Caco-2 (cell line): ENCODE data around the gene TNNI2. TPM values are rescaled to one million over a fixed set of nuclear protein-coding genes. Genes with fewer than 3 reads are reported as not detected.
A peak's percentile ranks its signal among the peaks of the same experiment; 100 is the strongest.

Source experiments
- Bru-seq: library from RNA; stranded (reverse); fragments of 400-500 nt; gene quantifications from one replicate; lab custom pipeline; 2021; lab: Mats Ljungman, UMichigan
- BruChase-seq, 2 experiments: library from RNA; stranded (reverse); fragments of 400-500 nt; gene quantifications; one replicate each; lab custom pipeline; 2021; lab: Mats Ljungman, UMichigan
- BruUV-seq: library from RNA; stranded (reverse); fragments of 400-500 nt; replicated peaks from 2 replicates; lab custom pipeline; 2021; lab: Mats Ljungman, UMichigan
- CTCF ChIA-PET: fragments of 300-600 bp; sonication (Branson Sonifier 250); formaldehyde crosslinking; loops from one replicate; lab custom pipeline; 2022; ENCODE audit warnings: antibody characterized with exemption; lab: Charles Lee
- POLR2A ChIA-PET: fragments of 300-600 bp; sonication (Branson Sonifier 250); formaldehyde crosslinking; loops from one replicate; lab custom pipeline; 2022; ENCODE audit warnings: antibody characterized with exemption; lab: Charles Lee
- DNase-seq, 2 experiments: peaks; one replicate each; pipeline versions ENCODE4 v3.0.0 to v3.0.0-alpha.2; 2020 to 2022
- H3K27me3 ChIP-seq: replicated peaks from 2 replicates; pipeline ENCODE4 v1.6.0; 2011; ENCODE audit warnings: low read length; ENCODE audit not compliant: control insufficient read depth, insufficient read depth
- H3K36me3 ChIP-seq: 2 replicates; pipeline ENCODE4 v1.5.1; 2011; ENCODE audit warnings: low read length; ENCODE audit not compliant: control insufficient read depth, insufficient read depth
- H3K4me1 ChIP-seq: fragments of 250-450 bp; sonication (Bioruptor Pico); 2 replicates; pipeline ENCODE4 v1.5.1; 2020; ENCODE audit warnings: mild to moderate bottlenecking
- H3K4me3 ChIP-seq: 2 replicates; pipeline ENCODE4 v1.5.1; 2011; ENCODE audit warnings: low read depth, mild to moderate bottlenecking, control low read depth, low read length
- H3K9me3 ChIP-seq: fragments of 250-450 bp; sonication (Bioruptor Pico); 2 replicates; pipeline ENCODE4 v1.5.1; 2020; ENCODE audit warnings: mild to moderate bottlenecking, moderate library complexity
- H3K27ac Mint-ChIP-seq: one replicate; pipeline ENCODE4 v1.8.0; 2022; ENCODE audit warnings: mixed read lengths; ENCODE audit not compliant: unreplicated experiment
- H3K27me3 Mint-ChIP-seq: one replicate; pipeline ENCODE4 v1.8.0; 2022; ENCODE audit warnings: mixed read lengths; ENCODE audit not compliant: insufficient read depth, unreplicated experiment
- H3K36me3 Mint-ChIP-seq: one replicate; pipeline ENCODE4 v1.8.0; 2022; ENCODE audit warnings: mild to moderate bottlenecking, mixed read lengths; ENCODE audit not compliant: insufficient read depth, unreplicated experiment
- H3K4me1 Mint-ChIP-seq: one replicate; pipeline ENCODE4 v1.8.0; 2022; ENCODE audit warnings: low read depth, mixed read lengths; ENCODE audit not compliant: unreplicated experiment
- H3K4me3 Mint-ChIP-seq: one replicate; pipeline ENCODE4 v1.8.0; 2022; ENCODE audit warnings: mild to moderate bottlenecking, moderate library complexity, mixed read lengths; ENCODE audit not compliant: unreplicated experiment
- H3K9me3 Mint-ChIP-seq: one replicate; pipeline ENCODE4 v1.8.0; 2022; ENCODE audit warnings: mixed read lengths; ENCODE audit not compliant: unreplicated experiment
- CTCF ChIP-seq, 2 experiments: fragments of 200-600 bp in 1 of 2; IDR thresholded peaks; 1 replicate in 1 of 2; 2 replicates in 1 of 2; pipeline versions ENCODE4 v1.5.1 to v1.8.0; 2011 to 2022; ENCODE audit warnings: antibody characterized with exemption in 1 of 2, control low read depth in 1 of 2, inconsistent platforms in 1 of 2, low read depth in 1 of 2, low read length in 1 of 2, mild to moderate bottlenecking in 1 of 2, moderate library complexity in 1 of 2; ENCODE audit not compliant: insufficient read depth in 1 of 2, severe bottlenecking in 1 of 2, unreplicated experiment in 1 of 2
- intact Hi-C: fragments of 100-400 bp; cut with micrococcal nuclease; formaldehyde crosslinking; loops from one replicate; pipeline ENCODE4 v1.10.0; 2022; ENCODE audit not compliant: unreplicated experiment
- long read RNA-seq: library from polyadenylated mRNA; stranded (forward); transcript quantifications from one replicate; pipeline ENCODE4 v2.0.0, GENCODE V29; 2022
- total RNA-seq: library from RNA; stranded (reverse); gene quantifications from 2 replicates; pipeline ENCODE4 v1.2.3, GENCODE V29; 2022

TNNI2 gene
- 5.7 and 8.6 TPM in 2 replicates for total RNA-seq
- percentile 31 among the genes with signal in this experiment for Bru-seq, nascent RNA
- percentile 45 among the genes with signal in this experiment for BruChase-seq, experiment 1, labeled RNA remaining after a 2-hour chase
- BruChase-seq, experiment 2, labeled RNA remaining after a 6-hour chase = percentile 55 among the genes with signal in this experiment
- long read RNA-seq, partial matches to known transcripts = 1 of 6 reads
- long read RNA-seq, other reads (novel, unspliced or antisense) = 5 of 6 reads

GRCh38 chr11:1838426-1839144 lies at the start of gene TNNI2:
TSS of gene TNNI2 (plus strand) at chr11:1838981. CDS start at chr11:1839697, 716 bp downstream.
- Mint-ChIP-seq H3K27ac (no peak within 1 kb of the TSS), H3K27me3 (no peaks in the 10 kb centered on the region), H3K4me1 (peaks cover 10% of the 10 kb centered on the region), H3K36me3 (peaks cover 13% of the 10 kb centered on the region), H3K4me3 (no peak within 1 kb of the TSS), H3K9me3 (no peaks in the 10 kb centered on the region)
- ChIA-PET CTCF (interaction anchor here (0.6 kb wide), 2 partner anchors 10 kb away, joined by 3 read pairs; no protein-coding TSS in a partner anchor), POLR2A (interaction anchor here (0.7 kb wide), 1 partner anchor 318 kb away, joined by 3 read pairs; no protein-coding TSS in a partner anchor)
- no peak for TF ChIP-seq CTCF (IDR thresholded peaks at IDR 0.05; ENCODE audit: insufficient read depth in 1 of 2, low read depth in 1 of 2, low read length in 1 of 2, severe bottlenecking in 1 of 2, unreplicated experiment in 1 of 2)
- H3K4me3 ChIP-seq = no peak within 1 kb of the TSS
- intact Hi-C loops = no loop called here
- no peaks in the 10 kb centered on the region for H3K36me3 ChIP-seq
- H3K9me3 ChIP-seq = no peaks in the 10 kb centered on the region
- peaks cover 32% of the 10 kb centered on the region for H3K4me1 ChIP-seq
- BruUV-seq = no TSS peak
- DNase-seq = no peak
- H3K27me3 ChIP-seq = no peaks in the 10 kb centered on the region

- Histone ChIP-seq H3K9me3 (no peaks in the 10 kb centered on the region), H3K36me3 (no peaks in the 10 kb centered on the region), H3K27me3 (no peaks in the 10 kb centered on the region), H3K4me1 (no peaks in the 10 kb centered on the region), H3K4me3 (no peak overlapping the region)
- H3K36me3 Mint-ChIP-seq = no peaks in the 10 kb centered on the region
- TF ChIP-seq CTCF (IDR thresholded peaks at IDR 0.05; ENCODE audit: insufficient read depth in 1 of 2, low read depth in 1 of 2, low read length in 1 of 2, severe bottlenecking in 1 of 2, unreplicated experiment in 1 of 2) = no peak
- no TSS peak for BruUV-seq
- ChIA-PET CTCF (no interaction called here), POLR2A (no interaction called here)
- H3K4me3 Mint-ChIP-seq = no peak overlapping the region
- intact Hi-C loops = no loop called here
- peaks cover 9% of the 10 kb centered on the region for H3K9me3 Mint-ChIP-seq
- no peaks in the 10 kb centered on the region for H3K27me3 Mint-ChIP-seq
- no peak for DNase-seq
- H3K27ac Mint-ChIP-seq = peak overlapping the region; percentile 42
- H3K4me1 Mint-ChIP-seq = peaks cover 12% of the 10 kb centered on the region
Observed at GRCh38 chr11:1791912-1792311, 46.9 kb upstream of the TNNI2 start.

GRCh38 chr11:1792461-1792860 lies 46.3 kb upstream of the TNNI2 start:
- ChIA-PET CTCF (no interaction called here), POLR2A (no interaction called here)
- no peaks in the 10 kb centered on the region for H3K36me3 ChIP-seq
- H3K4me3 Mint-ChIP-seq = no peak overlapping the region
- H3K9me3 Mint-ChIP-seq = peaks cover 9% of the 10 kb centered on the region
- H3K36me3 Mint-ChIP-seq = no peaks in the 10 kb centered on the region
- no peak overlapping the region for H3K4me3 ChIP-seq
- no peak for DNase-seq
- TF ChIP-seq CTCF (IDR thresholded peaks at IDR 0.05; ENCODE audit: insufficient read depth in 1 of 2, low read depth in 1 of 2, low read length in 1 of 2, severe bottlenecking in 1 of 2, unreplicated experiment in 1 of 2) = no peak
- no peaks in the 10 kb centered on the region for H3K9me3 ChIP-seq
- no peaks in the 10 kb centered on the region for H3K27me3 ChIP-seq
- BruUV-seq = no TSS peak
- no peaks in the 10 kb centered on the region for H3K27me3 Mint-ChIP-seq
- intact Hi-C loops = no loop called here
- no peaks in the 10 kb centered on the region for H3K4me1 ChIP-seq
- peaks cover 12% of the 10 kb centered on the region for H3K4me1 Mint-ChIP-seq
- H3K27ac Mint-ChIP-seq = no peak overlapping the region
